Tibial nerve (tissue), 4 donors: Measurements from ENCODE around the gene PLA2G2F. TPM values are rescaled to one million over a fixed set of nuclear protein-coding genes. Genes with fewer than 3 reads are reported as not detected.

Experiments used
- DNase-seq, 2 donors: peaks; one replicate each; pipeline ENCODE4 v3.0.0-alpha.2; 2019; ENCODE audit warnings: low spot score in 2 of 2
- H3K27ac ChIP-seq, 4 donors: fragments of 200-600 bp; sonication (generic) in 3 of 4; one replicate each; pipeline ENCODE4 v1.5.1; 2017 to 2019; ENCODE audit warnings: mild to moderate bottlenecking in 1 of 4
- H3K27me3 ChIP-seq, 2 donors: fragments of 200-600 bp; sonication (generic) in 1 of 2; one replicate each; pipeline versions ENCODE4 v1.5.1 to v1.6.0; 2017 to 2019
- H3K36me3 ChIP-seq, 3 donors: fragments of 200-600 bp; sonication (generic); one replicate each; pipeline ENCODE4 v1.5.1; 2018 to 2019
- H3K4me1 ChIP-seq, 4 donors: fragments of 200-600 bp; sonication (generic) in 3 of 4; one replicate each; pipeline ENCODE4 v1.5.1; 2017 to 2019
- H3K4me3 ChIP-seq, 4 donors: fragments of 200-600 bp; sonication (generic) in 3 of 4; one replicate each; pipeline ENCODE4 v1.5.1; 2017 to 2019; ENCODE audit warnings: mild to moderate bottlenecking in 1 of 4, moderate library complexity in 1 of 4
- H3K9me3 ChIP-seq, 4 donors: fragments of 200-600 bp; sonication (generic) in 3 of 4; one replicate each; pipeline ENCODE4 v1.5.1; 2017 to 2019
- EP300 ChIP-seq, 2 donors: sonication (generic); formaldehyde crosslinking; IDR thresholded peaks; one replicate each; pipeline ENCODE4 v1.6.1; 2017; ENCODE audit warnings: antibody characterized with exemption in 2 of 2, mild to moderate bottlenecking in 1 of 2
- POLR2A ChIP-seq, 2 donors: fragments of 450-650 bp; IDR thresholded peaks; one replicate each; pipeline ENCODE4 v1.6.1; 2017; ENCODE audit warnings: antibody characterized with exemption in 2 of 2, mild to moderate bottlenecking in 2 of 2, moderate library complexity in 2 of 2
- WGBS, 2 donors: methylation state at CpG; one replicate each; pipeline ENCODE4 v1.1.5; 2018; 5-methylcytosine and 5-hydroxymethylcytosine counted together
- total RNA-seq, 4 donors: library from RNA; depleted of rRNA; stranded (reverse); fragments of >200 nt; gene quantifications; one replicate each; pipeline ENCODE4 v1.1.0, GENCODE V29; 2016
- TF ChIP-seq, protein P1 (sequence below), 5 experiments: fragments of 200-600 bp in 3 of 5; fragments of 450-650 bp in 2 of 5; sonication (generic) in 3 of 5; IDR thresholded peaks; one replicate each; pipeline ENCODE4 v1.5.1; 2016 to 2019; ENCODE audit warnings: antibody characterized with exemption in 5 of 5, mild to moderate bottlenecking in 3 of 5, moderate library complexity in 2 of 5

The PLA2G2F gene
- total RNA-seq, 4 donors from 2014 or later = not detected

DNA sequence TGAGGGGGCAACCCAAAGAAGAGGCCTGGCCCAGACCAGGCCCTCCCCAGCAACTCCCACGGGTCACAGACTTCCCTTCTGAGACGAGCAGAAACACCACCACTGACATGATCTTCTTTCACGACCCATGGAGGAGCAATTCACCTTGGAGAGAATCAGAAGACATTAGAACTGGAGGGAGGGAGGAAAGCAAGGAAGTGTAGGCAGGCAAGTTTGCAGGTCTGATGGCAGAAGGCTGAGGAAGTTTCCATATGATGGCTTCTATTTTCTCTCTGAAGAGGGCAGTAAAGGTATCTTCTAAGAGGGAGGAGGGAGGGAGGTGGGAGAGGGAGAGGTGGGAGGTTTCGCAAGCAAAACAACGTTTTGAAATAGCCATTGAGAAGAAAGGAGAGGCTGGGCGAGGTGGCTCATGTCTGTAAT is 45.4 kb downstream of the PLA2G2F start:
- no peak overlapping the region for H3K27ac ChIP-seq
- 59 to 61% methylated on average over 6 of the region's 6 CpGs for WGBS, 2 donors
- DNase-seq = no peak
- peaks cover 0 to 59% of the 10 kb centered on the region in 2 donors for H3K27me3 ChIP-seq
- H3K9me3 ChIP-seq = no peaks in the 10 kb centered on the region
- no peaks in the 10 kb centered on the region for H3K36me3 ChIP-seq
- no peak for TF ChIP-seq POLR2A (IDR thresholded peaks at IDR 0.05)
- TF ChIP-seq EP300 (IDR thresholded peaks at IDR 0.05) = no peak
- TF ChIP-seq, protein P1, sequence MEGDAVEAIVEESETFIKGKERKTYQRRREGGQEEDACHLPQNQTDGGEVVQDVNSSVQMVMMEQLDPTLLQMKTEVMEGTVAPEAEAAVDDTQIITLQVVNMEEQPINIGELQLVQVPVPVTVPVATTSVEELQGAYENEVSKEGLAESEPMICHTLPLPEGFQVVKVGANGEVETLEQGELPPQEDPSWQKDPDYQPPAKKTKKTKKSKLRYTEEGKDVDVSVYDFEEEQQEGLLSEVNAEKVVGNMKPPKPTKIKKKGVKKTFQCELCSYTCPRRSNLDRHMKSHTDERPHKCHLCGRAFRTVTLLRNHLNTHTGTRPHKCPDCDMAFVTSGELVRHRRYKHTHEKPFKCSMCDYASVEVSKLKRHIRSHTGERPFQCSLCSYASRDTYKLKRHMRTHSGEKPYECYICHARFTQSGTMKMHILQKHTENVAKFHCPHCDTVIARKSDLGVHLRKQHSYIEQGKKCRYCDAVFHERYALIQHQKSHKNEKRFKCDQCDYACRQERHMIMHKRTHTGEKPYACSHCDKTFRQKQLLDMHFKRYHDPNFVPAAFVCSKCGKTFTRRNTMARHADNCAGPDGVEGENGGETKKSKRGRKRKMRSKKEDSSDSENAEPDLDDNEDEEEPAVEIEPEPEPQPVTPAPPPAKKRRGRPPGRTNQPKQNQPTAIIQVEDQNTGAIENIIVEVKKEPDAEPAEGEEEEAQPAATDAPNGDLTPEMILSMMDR (IDR thresholded peaks at IDR 0.05) = no peak
- peaks cover 0 to 10% (median 3%) of the 10 kb centered on the region in 4 donors for H3K4me1 ChIP-seq
- no peak overlapping the region for H3K4me3 ChIP-seq

DNA sequence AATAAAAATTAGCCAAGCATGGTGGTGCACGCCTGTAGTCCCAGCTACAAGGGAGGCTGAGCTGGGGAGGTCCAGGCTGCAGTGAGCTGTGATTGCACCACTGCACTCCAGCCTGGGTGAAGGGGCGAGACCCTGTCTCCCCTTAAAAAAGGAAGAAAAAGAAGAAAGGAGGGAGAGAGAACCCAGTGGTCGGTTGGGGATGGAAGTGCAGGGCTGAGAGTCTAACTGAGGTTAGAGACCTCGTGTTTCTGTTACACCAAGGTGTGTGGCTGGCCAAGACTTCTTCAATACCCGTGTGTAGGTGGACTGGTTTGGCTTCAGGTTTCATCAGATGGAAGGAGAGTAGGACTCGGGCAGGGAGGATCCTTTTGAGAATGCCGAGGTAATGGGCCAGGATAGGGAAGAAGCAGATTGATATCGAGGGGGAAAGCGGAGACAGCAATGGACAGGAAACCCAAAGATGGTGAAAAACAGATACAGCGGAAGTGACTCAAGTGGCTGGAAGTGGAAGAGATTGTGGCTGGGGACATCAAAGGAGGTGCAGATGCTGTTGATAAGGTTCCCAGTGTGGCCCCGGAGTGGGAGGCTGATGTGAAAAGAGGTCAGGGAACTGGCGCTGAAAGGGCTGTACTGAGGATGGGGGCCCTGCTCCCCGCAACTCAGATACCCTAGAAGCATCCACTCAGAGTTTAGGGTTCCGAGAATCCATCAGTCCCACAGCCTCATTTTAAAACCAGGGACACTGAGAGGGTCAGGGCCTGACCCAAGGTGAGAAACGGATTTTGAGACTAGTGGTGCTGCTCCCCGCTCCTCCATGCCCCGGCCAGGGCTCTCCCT is 46.1 kb downstream of the PLA2G2F start:
- no peak overlapping the region for H3K27ac ChIP-seq
- H3K4me1 ChIP-seq = peaks cover 0 to 10% (median 3%) of the 10 kb centered on the region in 4 donors
- peaks cover 0 to 63% of the 10 kb centered on the region in 2 donors for H3K27me3 ChIP-seq
- WGBS, 2 donors = 56 to 67% methylated on average over 17 of the region's 17 CpGs
- peak overlapping the region in 2 of 4 donors; percentile 35 to 38 for H3K4me3 ChIP-seq
- TF ChIP-seq, protein P1 (IDR thresholded peaks at IDR 0.05) = no peak
- TF ChIP-seq POLR2A (IDR thresholded peaks at IDR 0.05) (no peak), EP300 (IDR thresholded peaks at IDR 0.05) (no peak)
- no peaks in the 10 kb centered on the region for H3K36me3 ChIP-seq
- H3K9me3 ChIP-seq = no peaks in the 10 kb centered on the region
- no peak for DNase-seq

DNA sequence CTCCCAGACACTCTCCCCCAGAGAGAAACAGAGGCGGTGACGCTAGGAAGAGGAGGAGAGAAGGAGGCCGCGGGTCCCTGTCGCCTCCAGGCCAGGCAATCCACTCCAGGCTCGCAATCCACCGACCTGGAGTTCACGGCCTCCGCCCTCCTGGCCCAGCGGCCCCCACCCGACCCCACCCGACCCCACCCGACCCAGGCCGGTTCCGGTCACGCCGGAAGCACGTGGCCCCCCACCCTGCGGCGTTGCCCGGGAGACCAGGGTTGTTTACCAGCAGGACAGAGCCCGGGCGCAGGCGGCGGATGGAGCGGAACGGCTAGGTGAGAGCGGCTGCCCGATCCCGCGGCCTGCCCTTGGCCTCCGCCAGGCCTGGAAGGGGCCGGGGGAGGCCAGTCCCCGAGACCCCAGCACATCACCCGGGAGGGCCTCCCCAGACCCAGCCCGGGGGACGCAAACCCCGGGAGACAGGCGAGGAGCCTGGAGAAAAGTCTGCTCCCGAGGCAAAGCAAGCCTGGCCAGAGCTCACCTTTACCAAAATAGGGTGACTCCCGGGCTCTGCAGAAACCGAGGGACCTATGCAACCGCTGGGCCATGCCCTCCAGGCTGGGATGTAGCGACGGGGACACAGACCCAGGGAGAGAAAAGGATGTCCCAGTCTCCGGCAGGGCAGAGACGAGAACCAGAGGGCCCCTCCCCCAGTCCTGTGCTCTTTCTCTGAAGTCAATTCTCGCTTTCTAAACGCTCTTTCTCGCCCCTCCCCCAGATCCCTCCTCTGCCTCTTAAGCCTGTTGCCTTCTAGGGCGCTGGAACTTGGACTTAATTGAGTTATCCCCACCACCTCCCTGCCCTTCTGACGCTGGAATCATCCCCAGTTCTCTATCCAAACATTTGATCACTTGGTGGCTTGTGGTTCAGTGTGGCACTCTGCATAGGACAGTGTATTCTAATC is 47.0 kb downstream of the PLA2G2F start, which contains the start of the genes PLA2G2C and UBXN10:
Gene PLA2G2C, minus strand, starts transcription at position 685 of the 949 bp plus-strand sequence. CDS start 9,155 bp downstream, outside the sequence.
Gene UBXN10, plus strand, starts transcription at position 263 of the 949 bp plus-strand sequence. CDS start 4,466 bp downstream, outside the sequence.
- peak within 1 kb of the TSS in 2 of 4 donors; percentile 35 to 38 for H3K4me3 ChIP-seq
- no peaks in the 10 kb centered on the region for H3K36me3 ChIP-seq
- H3K27ac ChIP-seq = no peak within 1 kb of the TSS
- peaks cover 0 to 71% of the 10 kb centered on the region in 2 donors for H3K27me3 ChIP-seq
- DNase-seq = no peak
- H3K9me3 ChIP-seq = no peaks in the 10 kb centered on the region
- peaks cover 0 to 10% (median 3%) of the 10 kb centered on the region in 4 donors for H3K4me1 ChIP-seq
- WGBS, 2 donors = 3% methylated on average over 19 to 46 of the region's 52 CpGs
- TF ChIP-seq, protein P1 (IDR thresholded peaks at IDR 0.05) = no peak
- TF ChIP-seq POLR2A (IDR thresholded peaks at IDR 0.05) (no peak), EP300 (IDR thresholded peaks at IDR 0.05) (no peak)

DNA sequence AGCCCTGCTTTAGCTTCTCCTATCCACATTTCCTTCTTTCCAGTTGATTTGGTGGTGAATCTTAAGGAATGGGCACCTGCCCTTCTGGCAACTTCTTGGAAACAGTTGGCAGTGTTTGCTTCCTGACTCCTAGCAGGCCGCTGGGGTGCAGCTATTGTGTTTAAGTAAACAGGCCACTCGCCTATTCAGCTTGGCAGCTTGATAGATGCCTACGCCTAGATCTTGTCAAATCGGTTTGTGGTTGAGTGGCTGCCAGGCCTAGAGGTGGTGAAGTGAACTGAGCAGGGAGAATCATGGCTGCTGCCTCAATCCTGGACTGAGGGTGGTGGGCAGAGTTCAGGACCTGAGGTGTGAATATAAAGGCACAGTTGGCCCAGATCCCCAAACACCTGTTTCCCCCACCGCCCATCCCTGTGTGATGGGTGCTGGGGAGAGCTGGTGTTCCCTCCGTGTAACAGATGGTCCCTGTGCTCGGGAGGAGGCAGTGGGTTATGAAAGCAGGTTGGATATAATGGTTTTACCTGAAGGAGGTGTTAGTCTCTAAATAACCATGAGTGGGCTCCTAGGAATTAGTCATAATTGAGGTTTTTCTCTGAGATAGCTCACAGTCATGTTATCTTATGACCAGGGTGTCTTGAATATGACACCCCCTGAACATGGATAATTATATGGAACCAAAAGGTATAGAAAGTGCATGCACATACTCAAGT is 48.1 kb downstream of the PLA2G2F start:
- Histone ChIP-seq H3K27ac (no peak overlapping the region), H3K4me1 (peaks cover 0 to 10% (median 3%) of the 10 kb centered on the region in 4 donors), H3K36me3 (no peaks in the 10 kb centered on the region), H3K27me3 (peaks cover 0 to 74% of the 10 kb centered on the region in 2 donors), H3K4me3 (no peak overlapping the region), H3K9me3 (no peaks in the 10 kb centered on the region)
- no peak for DNase-seq
- TF ChIP-seq, protein P1 (IDR thresholded peaks at IDR 0.05) = no peak
- TF ChIP-seq POLR2A (IDR thresholded peaks at IDR 0.05) = no peak
- TF ChIP-seq EP300 (IDR thresholded peaks at IDR 0.05) = no peak
- 61 to 73% methylated on average over 7 of the region's 7 CpGs for WGBS, 2 donors
